ENCODE measurements around the gene KIRREL2. TPM values are rescaled to one million over a fixed set of nuclear protein-coding genes. Genes with fewer than 3 reads are reported as not detected.

KIRREL2 gene
- total and polyA plus RNA-seq, 2 of the 8 experiments (the other 6 are each of a cell fraction or from before 2014, with no cell fraction given): 2.4 to 4.6 TPM

GRCh38 chr19:35896643-35897040 is 39.9 kb downstream of the KIRREL2 start:
- Histone ChIP-seq H3K27me3 (replicated peaks in 1 of 4; ENCODE audit: control insufficient read depth in 3 of 4, extremely low read depth in 1 of 4, insufficient read depth in 3 of 4, low read length in 3 of 4) (no peaks in the 10 kb centered on the region), H2AFZ (ENCODE audit: low read length) (no peak overlapping the region), H4K91ac (replicated peaks; ENCODE audit: insufficient read length, low read length) (no peak overlapping the region), H3K36me3 (ENCODE audit: control insufficient read depth in 2 of 4, insufficient read depth in 4 of 4, low read length in 3 of 4) (peaks cover 10 to 43% (median 17%) of the 10 kb centered on the region in 4 experiments), H3K23ac (ENCODE audit: insufficient read length) (no peak overlapping the region), H3K4me3 (ENCODE audit: extremely low read depth in 1 of 4, insufficient read depth in 2 of 4, low read depth in 3 of 4, low read length in 4 of 4) (no peak overlapping the region), H3K23me2 (ENCODE audit: low read depth, low read length) (peaks cover 4% of the 10 kb centered on the region; the same call in 1 of the 2 replicates), H3K79me2 (ENCODE audit: control insufficient read depth in 1 of 2, insufficient read depth in 2 of 2, low read length in 2 of 2) (peaks cover 0 to 8% of the 10 kb centered on the region in 2 experiments; a peak in 1 of 4 replicates), H4K8ac (ENCODE audit: extremely low read depth, insufficient read depth, low read length) (no peak overlapping the region), H3K4ac (replicated peaks; ENCODE audit: insufficient read length, low read depth, low read length) (no peak overlapping the region), H4K20me1 (replicated peaks in 1 of 2; ENCODE audit: control insufficient read depth in 1 of 2, insufficient read depth in 2 of 2, low read length in 2 of 2) (peaks cover 0 to 3% of the 10 kb centered on the region in 2 experiments), H3K4me1 (replicated peaks in 1 of 4; ENCODE audit: control insufficient read depth in 3 of 4, insufficient read depth in 4 of 4, low read length in 3 of 4) (peaks cover 0 to 6% (median 3%) of the 10 kb centered on the region in 4 experiments; a peak in 5 of 7 replicates), H3K14ac (ENCODE audit: insufficient read length) (no peak overlapping the region), H2AK5ac (ENCODE audit: low read depth, low read length) (no peak overlapping the region), H3K79me1 (ENCODE audit: low read depth, low read length) (no peaks in the 10 kb centered on the region; the same call in 1 of the 2 replicates), H2BK12ac (ENCODE audit: low read depth, low read length) (no peak overlapping the region), H4K5ac (ENCODE audit: insufficient read length, low read depth, low read length) (no peak overlapping the region), H3K9me3 (ENCODE audit: insufficient read depth in 2 of 2, low read depth in 1 of 2, low read length in 1 of 2) (no peaks in the 10 kb centered on the region), H2BK120ac (replicated peaks; ENCODE audit: low read depth, low read length) (no peak overlapping the region), H3K18ac (ENCODE audit: extremely low read depth, low read length) (no peak overlapping the region), H2BK20ac (ENCODE audit: low read length) (no peak overlapping the region), H3K4me2 (ENCODE audit: insufficient read depth in 1 of 2, low read depth in 2 of 2, low read length in 2 of 2) (no peak overlapping the region), H3K56ac (replicated peaks; ENCODE audit: insufficient read length, low read depth, low read length) (no peak overlapping the region), H2BK5ac (ENCODE audit: low read depth, low read length) (no peak overlapping the region), H2BK15ac (ENCODE audit: low read length) (no peak overlapping the region), H3K9ac (replicated peaks in 1 of 4; ENCODE audit: extremely low read depth in 1 of 4, low read depth in 3 of 4, low read length in 3 of 4) (no peak overlapping the region), H3K27ac (ENCODE audit: low read depth, low read length) (no peak overlapping the region)
- DNase-seq (ENCODE audit: low read depth in 1 of 2, low spot score in 2 of 2): no peak
- no peak for FAIRE-seq
- TF ChIP-seq TEAD4 (IDR thresholded peaks at IDR 0.05; ENCODE audit: low read depth, low read length): no peak
- no peak for TF ChIP-seq SRF (IDR thresholded peaks at IDR 0.05; ENCODE audit: low read depth, low read length)
- no peak for TF ChIP-seq GTF2F1 (IDR thresholded peaks at IDR 0.05; ENCODE audit: borderline replicate concordance, low read depth, low read length)
- no peak for TF ChIP-seq CBX8 (IDR thresholded peaks at IDR 0.05; ENCODE audit: borderline replicate concordance, low read depth, low read length)
- POLR2A ChIA-PET (ENCODE audit: partially characterized antibody): interaction anchor here (0.7 to 1.4 kb wide), 3 partner anchors 9 to 890 kb away, joined by 3 to 4 read pairs (median 3); no protein-coding TSS in a partner anchor
- CTCF ChIA-PET (ENCODE audit: partially characterized antibody): interaction anchor here (0.8 kb wide), 2 partner anchors 13 to 14 kb away, joined by 3 read pairs; no protein-coding TSS in a partner anchor
- 96% methylated on average over 12 of the region's 13 CpGs; no CpG with 5 or more reads in 1 of the 2 experiments for WGBS, 2 experiments (ENCODE audit: extremely low coverage in 1 of 2, insufficient coverage in 1 of 2, insufficient read length in 1 of 2, insufficient replicate concordance in 2 of 2, low coverage in 1 of 2, low lambda C conversion rate in 2 of 2, missing lambda C conversion rate in 1 of 2)

All from H1 (cell line).